Inflammatory macrophage (primary cell): ENCODE results near the gene HCN4.

Experiments
- DNase-seq, 2 donors: peaks; one replicate each; pipeline ENCODE4 v3.0.0-alpha.2; 2020 to 2022

HCN4 gene

DNA sequence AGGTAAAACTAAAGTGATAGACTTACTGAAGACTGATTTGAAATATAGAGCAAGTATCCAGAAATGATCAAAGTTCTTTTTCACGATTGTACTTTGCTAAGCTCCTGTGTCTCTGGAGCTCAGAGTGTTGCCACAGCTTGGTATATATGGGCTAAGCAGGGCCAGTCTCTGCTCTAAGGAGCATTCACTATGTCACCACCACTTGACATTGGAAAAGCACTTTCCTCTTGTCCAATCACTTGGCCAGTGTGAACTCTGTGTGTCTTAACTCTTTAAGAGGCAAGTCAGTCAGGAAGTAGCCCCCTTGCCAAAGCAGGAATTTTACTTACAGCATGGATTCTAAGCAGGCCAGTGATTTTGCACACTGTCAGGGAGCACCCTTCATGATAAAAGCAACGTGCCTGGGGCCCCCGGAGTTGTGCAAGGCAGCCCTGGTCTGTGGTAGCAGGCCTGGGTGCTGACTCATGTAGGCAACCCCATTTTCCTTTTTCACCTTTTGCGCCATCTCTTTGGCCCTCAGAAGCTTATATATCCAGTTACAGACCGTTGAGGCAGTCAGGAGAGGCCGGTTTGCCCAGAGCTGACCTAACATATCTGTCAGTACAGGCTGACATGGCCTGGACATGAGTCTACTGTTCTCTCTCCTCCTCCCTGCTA, 73.0 kb downstream of the HCN4 start:
- peak; percentile 39 to 45 for DNase-seq

DNA sequence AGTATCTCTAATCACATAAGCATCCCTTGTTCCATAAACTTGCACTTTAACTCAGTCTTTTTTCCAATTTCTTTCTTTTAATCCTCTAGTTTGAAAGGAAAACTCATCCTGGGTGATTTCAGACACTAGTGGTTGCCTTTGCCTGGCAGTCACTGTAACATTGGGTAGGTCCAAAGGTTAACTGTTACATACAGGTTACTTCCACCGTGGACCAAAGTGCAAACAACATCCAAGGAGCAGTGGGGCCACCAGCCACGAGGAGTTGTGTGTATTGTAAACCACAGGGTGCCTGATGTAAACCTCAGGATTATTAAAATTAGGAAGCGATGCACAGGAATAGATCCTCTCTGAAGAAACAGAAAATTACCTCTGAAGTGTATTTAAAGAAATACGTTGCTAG, 75.0 kb downstream of the HCN4 start:
- no peak for DNase-seq

DNA sequence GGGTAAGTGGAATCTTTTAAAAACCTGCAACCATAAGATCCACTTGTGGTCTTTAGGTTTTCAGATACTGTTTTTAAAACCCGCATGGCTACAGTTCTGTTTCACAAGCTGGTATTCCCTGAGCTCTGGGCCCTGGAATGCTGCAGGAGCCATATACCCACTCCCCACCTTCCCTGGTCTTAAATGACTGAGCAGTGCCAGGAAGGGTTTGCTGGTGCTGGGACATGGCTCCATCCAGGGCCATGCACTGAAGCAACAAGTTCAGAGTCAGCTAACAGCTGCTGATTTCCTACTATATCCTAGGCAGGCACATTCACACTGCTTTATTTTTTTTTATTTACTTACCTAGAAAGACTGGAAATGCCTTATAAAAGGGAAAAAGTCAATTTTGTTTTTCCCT, 77.3 kb downstream of the HCN4 start:
- DNase-seq, result no peak

DNA sequence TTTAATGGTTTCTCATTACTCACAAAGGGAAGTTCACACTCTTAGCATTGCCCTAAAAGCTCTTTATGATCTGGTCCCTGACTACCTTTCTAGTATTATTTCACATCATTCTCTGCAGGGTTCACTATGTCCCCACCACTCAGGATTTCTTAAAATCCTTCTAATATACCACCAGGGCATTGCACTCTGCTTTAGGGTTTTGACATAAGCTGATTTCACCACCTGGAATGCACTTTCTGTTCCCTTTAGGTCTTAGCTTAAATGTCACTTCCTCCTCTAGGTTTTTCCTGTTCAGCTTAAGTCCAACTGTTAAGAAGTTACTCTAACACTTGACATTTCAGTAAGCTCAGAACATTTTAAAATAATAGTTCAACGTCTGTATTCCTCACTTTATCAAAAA, 81.7 kb downstream of the HCN4 start:
- DNase-seq, result peak; percentile 73 to 90

DNA sequence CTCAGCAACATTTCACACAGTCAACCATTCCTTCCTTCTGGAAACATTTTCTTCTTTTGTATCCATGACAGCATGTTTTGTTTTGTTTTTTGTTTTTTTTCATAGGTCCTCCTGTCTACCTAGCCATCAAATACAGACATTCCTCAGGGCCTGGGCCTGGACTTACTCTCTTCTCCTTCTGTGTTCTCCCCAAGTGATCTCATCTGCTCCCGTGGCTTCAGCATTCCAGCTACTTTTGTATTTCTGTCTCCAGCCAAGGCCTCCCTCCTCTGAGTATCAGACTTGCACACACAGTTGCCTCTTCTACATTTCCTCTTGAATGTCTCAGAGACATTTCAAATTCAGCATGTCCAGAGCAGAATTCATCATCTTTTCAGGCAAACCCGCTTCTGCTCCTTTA, 82.4 kb downstream of the HCN4 start:
- DNase-seq, result no peak

DNA sequence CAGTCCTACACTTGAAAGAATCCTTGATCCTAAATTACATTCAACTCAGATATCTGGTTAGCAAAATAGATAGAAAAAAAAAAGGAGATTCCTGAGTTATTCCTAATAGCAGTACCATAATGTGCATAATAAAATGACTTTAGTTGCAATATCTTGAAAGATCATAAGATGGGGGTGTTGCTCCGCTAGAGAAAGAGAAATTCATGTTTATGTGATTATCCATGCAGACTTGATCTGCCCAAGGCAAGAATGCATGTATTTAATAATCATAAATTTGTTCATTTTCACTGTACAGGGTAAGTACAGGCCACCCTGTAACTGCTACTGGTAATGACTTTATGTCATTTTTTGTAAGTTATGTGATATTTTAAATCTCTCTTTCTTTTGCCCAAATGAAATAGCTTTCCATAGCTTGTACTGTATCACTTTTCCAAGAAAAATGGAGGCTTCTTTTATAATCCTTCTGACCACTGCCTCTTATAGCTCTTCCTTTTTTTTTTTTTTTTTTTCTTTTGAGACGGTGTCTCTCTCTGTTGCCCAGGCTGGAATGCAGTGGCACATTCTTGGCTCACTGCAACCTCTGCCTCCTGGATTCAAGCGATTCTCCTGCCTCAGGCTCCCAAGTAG, 84.6 kb downstream of the HCN4 start:
- DNase-seq, result peak in 1 of 2 donors; percentile 64

DNA sequence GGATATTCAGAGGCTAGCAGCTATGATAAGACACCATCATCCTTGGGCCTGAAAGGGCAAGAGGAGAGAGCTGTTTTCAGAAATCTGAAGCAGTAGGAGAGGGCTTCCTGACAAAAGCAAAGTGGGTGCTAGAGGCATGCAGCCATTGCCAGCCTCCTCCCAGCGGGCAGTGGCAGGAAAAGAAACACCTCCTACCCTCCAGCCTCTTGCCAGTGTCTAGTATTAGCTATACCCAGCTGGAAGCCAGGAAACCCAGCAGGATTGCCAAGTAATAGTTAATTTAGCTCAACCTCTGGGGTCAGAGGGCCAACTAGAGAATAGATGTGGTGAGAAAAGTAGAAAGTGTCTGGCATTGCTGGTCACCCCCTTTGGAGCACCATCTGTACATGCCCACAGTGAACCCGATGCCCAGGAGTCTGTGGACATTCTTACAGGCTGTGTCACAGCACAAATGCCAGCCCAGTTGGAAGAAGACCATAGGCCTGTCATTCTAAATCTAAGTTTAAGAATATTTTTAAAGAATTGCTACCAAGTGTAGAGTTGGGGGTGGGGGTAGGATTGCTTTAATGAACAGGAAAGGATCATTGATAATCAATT, 85.3 kb downstream of the HCN4 start:
- DNase-seq, result no peak

DNA sequence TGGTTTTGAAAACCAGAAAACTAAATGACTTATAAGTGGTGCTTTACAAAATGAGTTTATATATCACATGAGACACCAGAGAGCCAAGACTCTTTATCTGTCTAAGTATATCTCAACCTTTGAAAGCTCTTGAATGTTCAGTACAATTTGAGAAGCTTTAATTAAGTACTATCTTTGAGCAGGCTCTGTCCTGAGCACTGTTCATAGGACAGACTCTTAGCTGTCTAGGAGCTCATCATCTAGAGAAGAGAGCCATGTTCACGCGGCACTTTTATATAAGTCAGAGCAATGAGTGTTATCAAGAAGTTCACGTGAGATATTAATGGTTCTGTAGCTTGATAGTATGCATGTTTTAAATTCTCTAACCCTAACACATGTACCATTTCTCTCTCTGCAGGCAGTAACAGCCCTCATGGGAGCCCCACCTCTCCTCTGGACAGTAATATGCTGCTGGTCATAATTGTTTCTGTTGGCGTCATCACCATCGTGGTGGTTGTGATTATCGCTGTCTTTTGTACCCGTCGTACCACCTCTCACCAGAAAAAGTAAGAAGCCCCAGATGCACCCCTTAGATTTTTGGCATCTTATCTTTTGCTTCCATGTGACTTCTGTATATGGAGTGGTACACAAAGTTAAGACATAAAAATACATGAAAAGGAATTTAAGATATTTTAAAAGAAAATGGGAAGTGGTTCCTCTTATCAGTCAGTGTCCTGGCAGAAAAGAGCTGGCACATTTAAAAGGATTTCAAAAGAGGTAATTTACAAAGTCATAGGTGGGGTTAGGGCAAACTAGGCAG, 86.0 kb downstream of the HCN4 start:
- no peak for DNase-seq

DNA sequence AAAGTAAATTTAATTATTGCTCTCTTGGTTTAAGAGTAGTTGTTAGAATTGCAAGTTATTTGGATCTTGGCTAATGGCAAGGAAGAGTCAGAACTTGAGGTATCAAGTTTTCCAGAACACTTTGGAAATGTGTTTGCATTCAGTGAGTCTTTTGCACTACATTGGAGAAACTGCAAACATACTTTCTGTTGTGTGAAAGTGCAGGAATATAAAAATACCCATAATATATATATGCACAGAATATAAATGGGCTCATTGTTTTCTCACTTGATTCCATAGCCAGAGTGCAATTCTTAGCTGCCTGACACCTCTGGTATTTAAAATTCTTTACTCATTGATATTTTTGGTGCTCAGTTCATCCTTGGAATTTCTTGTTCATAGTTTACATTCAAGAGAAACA, 92.9 kb downstream of the HCN4 start:
- no peak for DNase-seq

DNA sequence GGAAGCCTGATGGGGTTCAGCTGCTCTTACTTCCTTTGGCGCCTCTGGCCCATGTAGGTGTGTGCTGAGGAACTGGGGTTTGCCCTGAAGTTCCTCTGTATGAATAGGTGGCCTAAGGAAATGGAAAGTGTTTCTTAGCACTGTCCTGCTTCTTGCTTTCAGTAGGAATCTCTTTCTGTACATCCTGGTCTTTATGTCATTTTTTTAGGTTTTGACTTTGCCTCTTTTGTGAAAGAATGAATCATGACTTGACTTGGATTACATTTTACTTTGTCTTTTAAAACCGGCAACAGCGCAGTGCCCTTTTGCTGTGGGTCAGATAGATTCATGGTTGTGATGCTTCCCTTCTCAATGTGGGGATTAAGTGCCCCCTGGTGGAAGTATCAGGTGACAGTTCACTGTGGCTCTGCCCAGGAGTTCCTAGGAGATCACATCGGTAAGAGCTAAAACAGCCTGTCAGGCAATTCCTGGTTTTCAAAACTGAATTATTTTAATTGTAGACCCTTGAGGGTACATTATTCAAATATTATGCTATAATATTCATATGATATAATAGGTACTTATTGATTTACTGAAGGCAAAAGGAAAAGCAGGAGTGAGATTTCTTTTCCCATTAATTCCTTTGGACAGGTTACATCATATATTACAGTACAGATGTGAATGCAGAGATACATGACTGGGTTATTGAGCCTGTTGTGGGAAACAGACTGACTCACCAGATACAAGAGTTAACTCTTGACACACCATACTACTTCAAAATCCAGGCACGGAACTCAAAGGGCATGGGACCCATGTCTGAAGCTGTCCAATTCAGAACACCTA, 95.4 kb downstream of the HCN4 start:
- peak; percentile 53 to 58 for DNase-seq

DNA sequence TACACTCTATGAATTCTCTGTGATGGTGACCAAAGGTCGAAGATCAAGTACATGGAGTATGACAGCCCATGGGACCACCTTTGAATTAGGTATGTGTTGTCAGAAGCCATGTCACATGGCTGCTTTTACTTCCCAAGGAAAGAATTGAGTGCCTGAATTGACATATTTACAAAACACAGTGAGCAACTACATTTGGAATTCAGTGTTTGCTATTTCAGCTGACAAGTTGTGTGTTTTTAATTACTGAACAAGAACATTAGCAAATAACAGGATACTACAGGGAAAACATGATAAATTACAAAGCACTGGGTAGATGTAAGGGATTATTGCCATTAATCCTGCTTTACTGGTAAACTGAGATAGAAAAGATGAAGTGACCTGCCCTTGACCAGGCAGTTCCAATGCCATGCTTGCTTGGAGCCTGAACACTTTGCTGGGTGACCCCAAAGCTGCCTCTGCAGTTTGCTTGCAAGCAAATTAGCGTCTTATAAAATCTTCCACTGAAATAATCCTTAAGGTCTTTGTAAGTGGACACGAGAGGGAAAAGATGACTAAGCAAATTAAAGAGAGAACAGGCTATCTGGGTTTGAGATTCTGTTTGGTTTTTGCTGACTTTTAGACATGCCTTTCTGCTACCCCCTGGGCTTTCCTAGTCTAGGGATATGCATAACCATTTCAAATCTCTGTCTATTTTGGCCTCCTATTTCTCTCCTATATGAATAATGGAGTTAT, 98.2 kb downstream of the HCN4 start:
- no peak for DNase-seq
